Pancreas (tissue), 10 donors: ENCODE data around the gene B3GNT7. TPM values are rescaled to one million over a fixed set of nuclear protein-coding genes. Genes with fewer than 3 reads are reported as not detected.

Source experiments
- ATAC-seq, 4 donors: fragments of 200-7000 bp; cut with Tn5 transposase; one replicate each; pipeline versions ENCODE4 v1.8.0 to v1.9.1; 2020; ENCODE audit warnings: mild to moderate bottlenecking in 4 of 4, moderate library complexity in 4 of 4
- DNase-seq, 6 donors: peaks; one replicate each; pipeline ENCODE4 v3.0.0-alpha.2; 2020
- FAIRE-seq: peaks from 2 replicates; lab custom pipeline; 2012; peaks lifted over from hg19 to GRCh38; lab: Jason Lieb, UNC
- H3K27ac ChIP-seq, 4 donors: fragments of 200-600 bp; sonication (generic); 1 replicate in 3 of 4; 2 replicates in 1 of 4; pipeline versions ENCODE4 v1.5.0 to v1.8.0; 2020
- H3K27me3 ChIP-seq, 4 donors: fragments of 200-600 bp; one replicate each; pipeline ENCODE4 v1.8.0; 2021
- H3K36me3 ChIP-seq, 3 donors: fragments of 200-600 bp; sonication (generic) in 1 of 3; one replicate each; pipeline versions ENCODE4 v1.5.0 to v1.8.0; 2020 to 2021
- H3K4me1 ChIP-seq, 3 donors: fragments of 200-600 bp; one replicate each; pipeline ENCODE4 v1.8.0; 2021
- H3K4me3 ChIP-seq, 4 donors: fragments of 200-600 bp; sonication (generic) in 2 of 4; one replicate each; pipeline versions ENCODE4 v1.5.0 to v1.8.0; 2020 to 2021
- H3K9me3 ChIP-seq, 4 donors: fragments of 200-600 bp; one replicate each; pipeline ENCODE4 v1.8.0; 2021
- WGBS, 2 donors: extraction: QIAGEN DNeasy Blood & Tissue Kit; methylation state at CpG; one replicate each; pipeline ENCODE4 v1.1.7; 2013; 5-methylcytosine and 5-hydroxymethylcytosine counted together
- intact Hi-C, 3 donors: fragments of 100-400 bp; cut with DNase I; formaldehyde crosslinking; loops; one replicate each; pipeline versions ENCODE4 v1.11.1 to v1.14.2; 2022
- polyA plus RNA-seq, 2 donors: library from polyadenylated mRNA; stranded (reverse); fragments of 200-250 nt; gene quantifications; one replicate each; pipeline ENCODE4 v1.2.3, GENCODE V29; 2013
- total RNA-seq, 6 donors: library from RNA; stranded (reverse); fragmentation: NEBNext Ultra II Directional in 4 of 6; extraction: Animal tissue kit (Norgen Biotek cat#: 25700) in 4 of 6; gene quantifications; one replicate each; pipeline versions ENCODE4 v1.2.1 to v1.2.4, GENCODE V29; 2021 to 2023
- TF ChIP-seq, protein P1 (sequence below), 4 donors: fragments of 200-600 bp; sonication (generic) in 3 of 4; IDR thresholded peaks; one replicate each; pipeline versions ENCODE4 v1.5.0 to v1.8.0; 2021; ENCODE audit warnings: antibody characterized with exemption in 4 of 4
- donor health status: healthy with polysubstance abuse.
- donor health status: DM: no; HTN: no; CAD: no; lungs with moderate emphysema.
- donor health status: DM: no; HTN: no; CAD: no.
- donor health status: control.
- donor health status: control.
- donor health status: Bipolar disorder and iron deficiency.
- donor health status: DM: yes; HTN: yes; CAD: no.
- donor health status: DM: no; HTN: no; CAD: no.
- donor health status: DM: no; HTN: no; CAD: no.
- donor health status: DM: yes; HTN: yes; CAD: no.

The B3GNT7 gene
- total and polyA plus RNA-seq, 8 donors: 5.6 to 34.5 (median 12.1) TPM

DNA sequence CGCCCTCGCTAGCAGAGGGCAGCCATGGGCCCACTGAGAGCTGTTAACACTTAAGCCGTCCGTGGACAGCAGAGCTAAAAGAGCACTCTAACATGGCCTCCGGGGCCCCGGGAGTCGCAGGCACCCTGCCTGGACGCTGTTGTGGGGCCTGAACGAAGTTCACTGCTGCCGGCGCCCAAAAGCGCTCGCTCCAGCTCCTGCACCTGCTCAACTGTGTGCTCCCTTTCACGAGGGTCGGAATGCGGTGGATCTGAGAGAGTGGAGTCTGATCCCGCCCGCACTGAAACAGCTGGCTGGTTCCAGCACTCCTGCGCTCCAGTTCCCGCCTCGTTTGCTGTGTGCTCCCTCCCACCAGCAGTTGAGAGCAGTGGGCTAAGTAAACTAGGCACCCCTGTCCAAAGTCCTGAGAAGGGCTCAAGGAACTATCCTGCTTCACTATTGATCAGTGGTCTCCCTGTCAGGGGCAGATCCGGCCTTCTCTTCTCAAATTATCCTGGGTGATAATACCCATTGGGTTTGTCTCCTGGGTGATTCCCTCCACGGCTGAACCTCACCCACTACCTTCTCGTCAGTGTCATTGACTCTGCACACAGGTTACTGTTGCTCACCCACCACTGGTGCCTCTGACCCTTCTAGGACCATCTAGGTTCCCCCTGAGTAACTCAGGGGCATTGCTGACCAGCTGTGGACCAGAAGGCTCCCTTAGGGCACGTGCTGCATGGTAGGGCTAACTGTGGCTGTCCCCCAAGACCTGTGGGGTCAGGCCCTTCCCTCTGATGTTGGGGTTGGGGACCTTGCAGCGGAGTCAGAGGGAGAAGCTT lies 23.5 kb downstream of the B3GNT7 start:
- ATAC-seq: no peak
- Histone ChIP-seq H3K4me1 (no peaks in the 10 kb centered on the region), H3K9me3 (no peaks in the 10 kb centered on the region), H3K27me3 (no peaks in the 10 kb centered on the region), H3K4me3 (no peak overlapping the region), H3K36me3 (no peaks in the 10 kb centered on the region), H3K27ac (no peak overlapping the region)
- WGBS, 2 donors: 80 to 83% methylated on average over 26 of the region's 26 CpGs
- TF ChIP-seq, protein P1, sequence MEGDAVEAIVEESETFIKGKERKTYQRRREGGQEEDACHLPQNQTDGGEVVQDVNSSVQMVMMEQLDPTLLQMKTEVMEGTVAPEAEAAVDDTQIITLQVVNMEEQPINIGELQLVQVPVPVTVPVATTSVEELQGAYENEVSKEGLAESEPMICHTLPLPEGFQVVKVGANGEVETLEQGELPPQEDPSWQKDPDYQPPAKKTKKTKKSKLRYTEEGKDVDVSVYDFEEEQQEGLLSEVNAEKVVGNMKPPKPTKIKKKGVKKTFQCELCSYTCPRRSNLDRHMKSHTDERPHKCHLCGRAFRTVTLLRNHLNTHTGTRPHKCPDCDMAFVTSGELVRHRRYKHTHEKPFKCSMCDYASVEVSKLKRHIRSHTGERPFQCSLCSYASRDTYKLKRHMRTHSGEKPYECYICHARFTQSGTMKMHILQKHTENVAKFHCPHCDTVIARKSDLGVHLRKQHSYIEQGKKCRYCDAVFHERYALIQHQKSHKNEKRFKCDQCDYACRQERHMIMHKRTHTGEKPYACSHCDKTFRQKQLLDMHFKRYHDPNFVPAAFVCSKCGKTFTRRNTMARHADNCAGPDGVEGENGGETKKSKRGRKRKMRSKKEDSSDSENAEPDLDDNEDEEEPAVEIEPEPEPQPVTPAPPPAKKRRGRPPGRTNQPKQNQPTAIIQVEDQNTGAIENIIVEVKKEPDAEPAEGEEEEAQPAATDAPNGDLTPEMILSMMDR (IDR thresholded peaks at IDR 0.05): no peak
- no peak for FAIRE-seq
- intact Hi-C loops: loop anchor here in 1 of 3 donors (10.0 kb wide), 1 partner anchor 194 kb away; no protein-coding TSS in a partner anchor
- DNase-seq: no peak

DNA sequence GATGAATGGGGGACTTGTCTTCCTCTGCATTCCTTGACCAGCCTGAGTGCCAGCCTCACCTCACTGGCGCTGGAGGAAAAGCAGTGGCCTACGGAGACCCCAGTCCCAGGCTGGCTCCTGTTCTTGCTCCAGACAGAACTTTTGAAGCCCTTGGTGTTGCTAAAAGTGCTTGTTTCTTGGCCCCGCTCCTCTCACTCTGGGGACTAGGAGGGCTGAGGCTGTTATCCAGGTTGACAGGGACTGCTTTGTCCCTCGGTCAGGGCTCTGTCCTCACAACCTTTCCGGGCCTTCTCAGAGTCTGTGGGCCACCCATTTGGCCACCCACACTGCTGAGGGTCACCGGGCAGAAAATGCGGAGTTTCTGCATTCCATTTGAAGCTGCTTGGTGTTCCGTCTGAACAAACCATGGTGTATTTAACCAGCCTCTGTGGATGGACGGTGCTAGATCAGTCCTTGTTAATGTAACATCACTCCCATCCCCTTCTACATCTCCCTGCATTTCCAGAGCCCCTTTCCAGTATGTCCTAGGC lies 25.6 kb downstream of the B3GNT7 start:
- no peak for FAIRE-seq
- DNase-seq: no peak
- intact Hi-C loops: no loop called here
- TF ChIP-seq, protein P1 (IDR thresholded peaks at IDR 0.05): no peak
- H3K36me3 ChIP-seq: no peaks in the 10 kb centered on the region
- H3K27ac ChIP-seq: no peak overlapping the region
- no peaks in the 10 kb centered on the region for H3K27me3 ChIP-seq
- H3K4me3 ChIP-seq: no peak overlapping the region
- WGBS, 2 donors: 74 to 75% methylated on average over 9 of the region's 9 CpGs
- H3K9me3 ChIP-seq: no peaks in the 10 kb centered on the region
- ATAC-seq: no peak
- H3K4me1 ChIP-seq: no peaks in the 10 kb centered on the region

DNA sequence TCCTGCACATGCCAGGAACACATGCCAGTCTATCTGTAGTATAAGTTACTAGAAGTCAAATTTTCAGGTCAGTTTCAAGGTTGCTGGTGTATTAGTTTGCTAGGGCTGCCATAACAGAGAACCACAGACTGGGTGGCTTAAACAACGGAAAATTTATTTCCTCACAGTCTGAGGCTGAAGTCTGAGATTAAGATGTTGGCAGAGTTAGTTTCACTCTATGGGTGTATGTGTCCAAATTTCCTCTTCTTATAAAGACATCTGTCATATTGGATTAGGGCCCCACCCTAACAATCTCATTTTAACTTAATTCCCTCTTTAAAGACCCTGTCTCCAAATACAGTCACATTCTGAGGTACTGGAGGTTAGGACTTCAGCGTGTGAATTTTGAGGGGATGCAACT lies 26.5 kb downstream of the B3GNT7 start:
- Histone ChIP-seq H3K27ac (no peak overlapping the region), H3K4me3 (no peak overlapping the region), H3K27me3 (no peaks in the 10 kb centered on the region), H3K4me1 (no peaks in the 10 kb centered on the region), H3K9me3 (no peaks in the 10 kb centered on the region), H3K36me3 (no peaks in the 10 kb centered on the region)
- FAIRE-seq (no peak), DNase-seq (no peak), ATAC-seq (no peak)
- intact Hi-C loops: no loop called here
- WGBS, 2 donors: 72 to 79% methylated on average over 2 of the region's 2 CpGs
- TF ChIP-seq, protein P1 (IDR thresholded peaks at IDR 0.05): no peak

DNA sequence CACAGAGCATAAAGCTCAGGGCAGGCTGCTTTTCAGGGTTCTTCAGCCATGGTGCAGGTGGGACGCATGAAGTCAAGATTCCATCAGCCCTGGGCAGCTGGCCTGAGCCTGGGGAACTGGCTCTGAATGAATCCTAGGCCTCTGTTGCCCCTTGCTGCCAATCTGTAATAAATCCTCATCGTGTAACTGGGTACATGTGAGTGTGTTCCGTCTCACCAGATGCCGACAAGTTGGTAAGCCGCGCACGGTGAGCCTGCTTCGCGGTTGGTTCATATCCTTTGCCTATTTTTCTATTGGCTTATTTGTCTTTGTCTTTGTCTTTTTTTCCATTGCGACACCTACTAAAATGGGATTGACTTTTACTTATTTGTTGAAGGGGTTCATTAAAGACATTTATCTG lies 27.7 kb downstream of the B3GNT7 start:
- no peaks in the 10 kb centered on the region for H3K4me1 ChIP-seq
- DNase-seq (no peak), ATAC-seq (no peak), FAIRE-seq (no peak)
- intact Hi-C loops: no loop called here
- no peak overlapping the region for H3K27ac ChIP-seq
- no peak overlapping the region for H3K4me3 ChIP-seq
- no peaks in the 10 kb centered on the region for H3K36me3 ChIP-seq
- WGBS, 2 donors: 85 to 89% methylated on average over 10 of the region's 10 CpGs
- H3K9me3 ChIP-seq: no peaks in the 10 kb centered on the region
- H3K27me3 ChIP-seq: no peaks in the 10 kb centered on the region
- TF ChIP-seq, protein P1 (IDR thresholded peaks at IDR 0.05): no peak

DNA sequence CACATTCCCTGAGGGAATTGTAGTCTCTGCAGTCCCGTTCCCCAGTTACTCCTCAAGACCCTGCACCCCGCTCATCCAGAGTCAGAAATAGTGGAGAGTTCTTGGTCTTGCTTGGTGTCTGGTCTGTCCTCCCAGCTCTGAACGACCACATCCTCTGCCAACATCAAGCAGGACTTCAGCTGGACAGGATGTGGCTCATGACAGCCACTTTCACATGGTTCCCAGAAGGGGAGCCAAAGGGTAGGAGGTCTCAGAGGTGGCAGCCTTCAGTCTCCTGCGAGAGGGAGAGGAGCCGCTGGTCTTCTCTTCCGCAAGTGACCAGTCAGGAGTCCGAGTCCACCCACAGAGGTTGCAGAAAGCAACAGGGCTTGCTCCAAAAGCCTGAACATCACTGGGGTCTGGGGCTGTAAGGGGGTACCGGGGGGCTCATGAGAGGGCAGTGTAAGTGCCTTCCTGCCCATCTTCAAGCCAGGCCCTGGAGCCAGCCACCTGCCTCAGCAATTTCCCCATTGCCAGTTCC lies 29.8 kb downstream of the B3GNT7 start:
- Histone ChIP-seq H3K9me3 (no peaks in the 10 kb centered on the region), H3K4me1 (no peaks in the 10 kb centered on the region), H3K27me3 (no peaks in the 10 kb centered on the region), H3K36me3 (no peaks in the 10 kb centered on the region), H3K27ac (no peak overlapping the region), H3K4me3 (no peak overlapping the region)
- no peak for DNase-seq
- WGBS, 2 donors: 57 to 60% methylated on average over 8 of the region's 8 CpGs
- intact Hi-C loops: no loop called here
- FAIRE-seq: no peak
- no peak for ATAC-seq
- TF ChIP-seq, protein P1 (IDR thresholded peaks at IDR 0.05): no peak
